ENCODE measurements around the gene VSX1.
A peak's percentile ranks its signal among the peaks of the same experiment; 100 is the strongest.

VSX1 gene

GRCh38 chr20:25065072-25065624, 16.8 kb downstream of the VSX1 start:
- DNase-seq = no peak

- no peak for DNase-seq
Observed at GRCh38 chr20:25064561-25065071, 17.3 kb downstream of the VSX1 start.

- DNase-seq = no peak
Observed at GRCh38 chr20:25063981-25064380, 18.0 kb downstream of the VSX1 start.

GRCh38 chr20:25063546-25063945, 18.4 kb downstream of the VSX1 start:
- no peak for DNase-seq

GRCh38 chr20:25062841-25063240, 19.1 kb downstream of the VSX1 start:
- no peak for DNase-seq

GRCh38 chr20:25061821-25062530, 20.0 kb downstream of the VSX1 start:
- no peak for DNase-seq

GRCh38 chr20:25061103-25061799, 20.7 kb downstream of the VSX1 start:
- DNase-seq = no peak

- DNase-seq = no peak
Observed at GRCh38 chr20:25059866-25060465, 22.0 kb downstream of the VSX1 start.

- no peak for DNase-seq
Observed at GRCh38 chr20:25058847-25059810, 22.8 kb downstream of the VSX1 start.

GRCh38 chr20:25058051-25058846, 23.7 kb downstream of the VSX1 start, which contains the start of gene ACSS1:
ACSS1 (minus strand) TSS chr20:25058139; CDS start chr20:25058102, 37 bp downstream.
- peak; percentile 58 for DNase-seq

GRCh38 chr20:25057234-25058050, 24.5 kb downstream of the VSX1 start:
- DNase-seq = peak; percentile 59

- no peak for DNase-seq
Observed at GRCh38 chr20:25056690-25057233, 25.2 kb downstream of the VSX1 start.

GRCh38 chr20:25055711-25056495, 26.0 kb downstream of the VSX1 start:
- DNase-seq = no peak

- DNase-seq = no peak
Observed at GRCh38 chr20:25054995-25055629, 26.8 kb downstream of the VSX1 start.

- DNase-seq = no peak
Observed at GRCh38 chr20:25054096-25054820, 27.7 kb downstream of the VSX1 start.

GRCh38 chr20:25053255-25054031, 28.5 kb downstream of the VSX1 start:
- no peak for DNase-seq
